Breast epithelium (tissue), 4 donors: Measurements from ENCODE around the gene HECTD1. TPM values are rescaled to one million over a fixed set of nuclear protein-coding genes. Genes with fewer than 3 reads are reported as not detected.
"Not testable (repeated sequence)": the region's sequence is repeated elsewhere in the genome, so short reads cannot be mapped to it uniquely, and the experiment has no call there.

Experiments used
- DNase-seq, 2 donors: peaks; one replicate each; pipeline ENCODE4 v3.0.0-alpha.2; 2019; ENCODE audit warnings: low spot score in 2 of 2
- H3K27ac ChIP-seq, 2 donors: fragments of 200-600 bp; sonication (generic) in 1 of 2; one replicate each; pipeline ENCODE4 v1.5.1; 2016 to 2019; ENCODE audit warnings: mild to moderate bottlenecking in 1 of 2
- H3K27me3 ChIP-seq, 2 donors: fragments of 200-600 bp; sonication (generic) in 1 of 2; one replicate each; pipeline versions ENCODE4 v1.5.1 to v1.6.0; 2017 to 2019; ENCODE audit warnings: control low read depth in 1 of 2, mild to moderate bottlenecking in 1 of 2
- H3K36me3 ChIP-seq: fragments of 200-600 bp; one replicate; pipeline ENCODE4 v1.5.1; 2019
- H3K4me1 ChIP-seq, 2 donors: fragments of 200-600 bp; sonication (generic); one replicate each; pipeline ENCODE4 v1.5.1; 2016 to 2019; ENCODE audit warnings: control low read depth in 1 of 2
- H3K4me3 ChIP-seq, 3 donors: fragments of 200-600 bp; sonication (generic); 1 replicate in 2 of 3; 2 replicates in 1 of 3; pipeline ENCODE4 v1.5.1; 2016 to 2019; ENCODE audit warnings: mild to moderate bottlenecking in 3 of 3, moderate library complexity in 2 of 3
- H3K9me3 ChIP-seq, 2 donors: fragments of 200-600 bp; sonication (generic) in 1 of 2; one replicate each; pipeline ENCODE4 v1.5.1; 2016 to 2019; ENCODE audit warnings: control low read depth in 1 of 2
- POLR2A ChIP-seq: fragments of 450-650 bp; IDR thresholded peaks from one replicate; pipeline ENCODE4 v1.6.1; 2016; ENCODE audit warnings: antibody characterized with exemption, mild to moderate bottlenecking, moderate library complexity
- POLR2AphosphoS5 ChIP-seq, 3 donors: sonication (generic); formaldehyde crosslinking; IDR thresholded peaks; one replicate each; pipeline ENCODE4 v1.6.1; 2017; ENCODE audit warnings: antibody characterized with exemption in 3 of 3
- intact Hi-C: fragments of 100-400 bp; cut with DNase I; formaldehyde crosslinking; loops from one replicate; pipeline ENCODE4 v1.15.1; 2023; ENCODE audit warnings: low total_unique reads
- total RNA-seq, 3 donors: library from RNA; depleted of rRNA; stranded (reverse); fragments of >200 nt; gene quantifications; one replicate each; pipeline ENCODE4 v1.1.0, GENCODE V29; 2016
- TF ChIP-seq, protein P1 (sequence below), 3 donors: fragments of 450-650 bp; IDR thresholded peaks; one replicate each; pipeline ENCODE4 v1.5.1; 2016 to 2017; ENCODE audit warnings: antibody characterized with exemption in 3 of 3, mild to moderate bottlenecking in 3 of 3, moderate library complexity in 3 of 3

Gene HECTD1
- total RNA-seq, 3 donors from 2014 or later = 242 to 276 (median 252) TPM

DNA sequence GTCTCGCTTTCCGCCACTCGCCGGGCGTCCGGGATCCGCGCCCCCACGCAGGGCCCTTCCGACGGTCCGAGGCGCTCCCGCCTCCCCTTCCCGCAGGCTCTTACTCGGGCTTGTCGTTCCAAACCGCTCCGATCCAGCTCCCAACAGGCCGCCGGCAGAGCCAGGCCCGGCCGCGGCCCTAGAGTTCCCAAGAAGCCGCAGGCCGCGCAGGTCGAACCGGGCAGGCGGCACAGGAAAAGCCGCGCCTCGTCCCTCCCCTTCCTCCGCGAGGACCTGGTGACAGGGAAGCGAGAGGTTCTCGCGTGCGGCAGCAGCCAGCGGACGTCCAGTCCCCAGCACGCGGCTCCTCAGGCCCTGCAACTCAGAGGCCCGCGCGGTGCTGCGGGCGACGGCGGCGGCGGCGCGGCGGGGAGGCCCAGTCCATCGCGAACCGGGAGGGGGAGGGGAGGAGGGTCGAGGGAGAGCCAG is 272 bp downstream of the HECTD1 start:
- DNase-seq = peak; percentile 74 to 80
- H3K4me1 ChIP-seq = peaks cover 0 to 2% of the 10 kb centered on the region in 2 donors
- no peaks in the 10 kb centered on the region for H3K9me3 ChIP-seq
- H3K27ac ChIP-seq = peak overlapping the region; percentile 99 to 100
- peak overlapping the region; percentile 91 to 94 (median 93) for H3K4me3 ChIP-seq
- intact Hi-C loops = no loop called here
- H3K36me3 ChIP-seq = no peaks in the 10 kb centered on the region
- no peaks in the 10 kb centered on the region for H3K27me3 ChIP-seq
- TF ChIP-seq, protein P1, sequence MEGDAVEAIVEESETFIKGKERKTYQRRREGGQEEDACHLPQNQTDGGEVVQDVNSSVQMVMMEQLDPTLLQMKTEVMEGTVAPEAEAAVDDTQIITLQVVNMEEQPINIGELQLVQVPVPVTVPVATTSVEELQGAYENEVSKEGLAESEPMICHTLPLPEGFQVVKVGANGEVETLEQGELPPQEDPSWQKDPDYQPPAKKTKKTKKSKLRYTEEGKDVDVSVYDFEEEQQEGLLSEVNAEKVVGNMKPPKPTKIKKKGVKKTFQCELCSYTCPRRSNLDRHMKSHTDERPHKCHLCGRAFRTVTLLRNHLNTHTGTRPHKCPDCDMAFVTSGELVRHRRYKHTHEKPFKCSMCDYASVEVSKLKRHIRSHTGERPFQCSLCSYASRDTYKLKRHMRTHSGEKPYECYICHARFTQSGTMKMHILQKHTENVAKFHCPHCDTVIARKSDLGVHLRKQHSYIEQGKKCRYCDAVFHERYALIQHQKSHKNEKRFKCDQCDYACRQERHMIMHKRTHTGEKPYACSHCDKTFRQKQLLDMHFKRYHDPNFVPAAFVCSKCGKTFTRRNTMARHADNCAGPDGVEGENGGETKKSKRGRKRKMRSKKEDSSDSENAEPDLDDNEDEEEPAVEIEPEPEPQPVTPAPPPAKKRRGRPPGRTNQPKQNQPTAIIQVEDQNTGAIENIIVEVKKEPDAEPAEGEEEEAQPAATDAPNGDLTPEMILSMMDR (IDR thresholded peaks at IDR 0.05) = no peak
- peak; percentile 57 for TF ChIP-seq POLR2A
- TF ChIP-seq POLR2AphosphoS5 (IDR thresholded peaks at IDR 0.05) = peak; percentile 49 to 61 (median 58)

DNA sequence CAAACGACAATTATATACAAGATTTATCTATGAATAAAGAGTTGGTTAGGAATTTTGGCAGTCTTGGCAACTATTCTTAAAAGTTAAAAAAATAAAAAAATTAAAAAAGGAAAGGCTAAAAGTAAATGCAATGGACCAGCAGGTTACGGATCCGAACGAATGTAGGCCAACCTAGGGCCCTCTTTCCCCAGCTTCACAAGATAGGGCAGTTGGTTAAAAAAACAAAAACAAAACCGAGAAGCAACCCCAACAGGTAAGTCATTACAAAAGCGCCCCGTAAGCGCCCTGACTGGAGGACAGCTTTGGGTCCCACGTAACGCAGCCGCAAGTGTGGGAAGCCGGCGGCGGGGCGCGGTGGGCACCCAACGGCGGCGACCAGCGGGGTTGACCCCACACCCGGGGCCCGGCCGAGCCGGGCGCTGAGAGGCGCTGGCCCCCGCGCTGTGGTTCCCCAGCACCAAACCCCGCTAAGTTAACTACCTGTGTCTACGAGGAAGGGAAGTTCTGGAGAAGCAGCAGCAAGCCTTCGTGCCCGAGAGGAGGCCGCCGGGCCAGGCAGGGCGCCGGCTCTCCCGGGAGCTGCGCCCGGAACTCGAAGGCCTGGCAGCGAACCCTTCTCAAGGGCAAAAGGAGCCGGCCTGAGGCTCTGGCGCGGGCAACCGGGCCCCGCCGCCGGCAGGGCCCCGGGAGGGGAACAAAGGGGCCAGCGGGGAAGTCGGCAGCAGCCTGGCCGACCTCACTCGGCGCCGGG is 882 bp downstream of the HECTD1 start:
- H3K36me3 ChIP-seq = no peaks in the 10 kb centered on the region
- peak overlapping the region; percentile 91 to 94 (median 93) for H3K4me3 ChIP-seq
- peak overlapping the region; percentile 99 to 100 for H3K27ac ChIP-seq
- intact Hi-C loops = no loop called here
- TF ChIP-seq, protein P1 (IDR thresholded peaks at IDR 0.05) = no peak
- peak in 1 of 2 donors; percentile 20 for DNase-seq
- H3K4me1 ChIP-seq = peaks cover 0 to 5% of the 10 kb centered on the region in 2 donors
- H3K9me3 ChIP-seq = no peaks in the 10 kb centered on the region
- no peaks in the 10 kb centered on the region for H3K27me3 ChIP-seq

DNA sequence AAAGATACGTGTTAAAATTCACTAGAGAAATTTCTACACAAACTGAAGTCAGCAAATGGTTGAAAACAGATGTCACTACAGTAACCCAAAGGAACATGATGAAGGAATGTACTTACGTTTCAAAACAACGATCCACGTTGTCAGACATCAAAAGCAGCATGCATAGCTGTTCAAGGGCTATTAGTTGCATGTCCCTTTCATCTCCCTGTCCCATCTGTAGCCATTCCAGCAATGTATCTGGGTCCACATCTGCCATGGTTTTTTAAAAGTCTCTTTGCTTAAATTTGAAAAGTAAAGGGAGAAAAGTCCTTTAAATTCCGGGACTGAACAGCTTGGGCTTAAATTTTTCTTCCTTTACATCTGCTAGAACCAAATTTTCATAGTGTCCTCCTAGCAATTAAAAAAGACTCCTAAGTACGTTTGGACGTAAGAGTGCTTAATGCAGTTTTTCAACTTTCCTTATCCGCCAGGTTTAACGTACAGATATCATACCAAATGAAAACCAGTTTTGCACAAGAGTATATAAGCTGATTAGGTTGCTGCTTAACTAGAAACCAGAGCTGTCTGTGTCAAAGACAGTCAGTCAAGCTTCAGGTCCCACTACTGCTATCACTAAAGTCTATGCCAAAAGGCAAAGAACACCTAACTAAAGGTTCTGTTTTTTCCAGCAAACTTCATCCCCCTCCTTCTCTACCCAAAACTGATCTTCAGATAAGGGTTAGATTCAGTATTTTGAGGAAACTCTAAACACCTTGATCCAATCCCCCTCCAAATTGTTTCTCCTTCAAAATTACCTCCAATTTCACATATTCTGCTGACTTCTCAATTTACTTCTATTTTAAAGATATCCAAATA is 1.7 kb downstream of the HECTD1 start:
- Histone ChIP-seq H3K4me3 (peak overlapping the region; percentile 91 to 94 (median 93)), H3K4me1 (peaks cover 0 to 5% of the 10 kb centered on the region in 2 donors), H3K27ac (peak overlapping the region; percentile 99 to 100), H3K27me3 (no peaks in the 10 kb centered on the region), H3K36me3 (no peaks in the 10 kb centered on the region), H3K9me3 (no peaks in the 10 kb centered on the region)
- DNase-seq = no peak
- TF ChIP-seq, protein P1 (IDR thresholded peaks at IDR 0.05) = no peak
- TF ChIP-seq POLR2A = no peak
- no peak for TF ChIP-seq POLR2AphosphoS5 (IDR thresholded peaks at IDR 0.05)
- intact Hi-C loops = no loop called here

DNA sequence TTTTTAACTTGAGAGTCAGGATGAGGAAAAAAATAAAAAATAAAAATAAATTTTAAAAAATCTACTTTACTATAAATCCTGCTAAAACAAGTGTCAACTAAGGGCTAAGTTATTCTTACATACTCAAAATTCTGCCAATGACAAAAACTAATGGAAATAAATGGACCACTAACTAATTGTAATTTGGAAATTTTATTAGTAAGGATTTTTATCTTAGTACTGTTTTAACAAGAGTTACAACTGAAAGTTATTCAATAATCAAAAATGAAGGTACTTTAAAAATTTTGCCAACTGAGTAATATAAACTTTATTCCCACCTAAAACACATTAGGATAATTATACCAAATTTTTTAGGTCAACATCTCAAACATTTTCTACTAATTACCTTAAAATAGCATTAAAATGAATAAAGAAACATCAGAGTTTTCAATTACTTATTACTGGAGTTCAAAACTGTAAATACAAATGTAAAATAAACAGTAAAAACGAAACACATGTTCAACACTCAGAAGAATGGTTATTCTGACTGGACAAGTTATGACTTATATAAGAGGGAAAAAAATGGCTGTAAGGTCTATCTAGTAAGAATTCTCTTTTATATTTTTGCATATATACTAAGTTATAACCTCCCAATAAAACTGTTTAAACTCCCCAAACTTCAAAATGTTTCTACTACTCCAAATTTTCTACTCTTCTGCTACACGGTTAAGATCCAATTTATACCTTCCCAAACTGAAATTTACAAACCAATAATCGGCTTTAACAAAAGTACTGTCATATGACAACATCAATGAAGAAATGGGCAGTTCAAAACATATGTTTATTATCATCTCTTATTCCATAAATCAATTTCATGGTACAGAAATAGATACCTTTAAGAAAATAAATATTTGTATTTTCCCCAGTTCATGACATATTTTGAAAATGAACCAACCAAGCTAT is 2.7 kb downstream of the HECTD1 start:
- no peaks in the 10 kb centered on the region for H3K36me3 ChIP-seq
- intact Hi-C loops = no loop called here
- no peak for DNase-seq
- TF ChIP-seq POLR2AphosphoS5 (IDR thresholded peaks at IDR 0.05) (no peak), POLR2A (no peak)
- TF ChIP-seq, protein P1 (IDR thresholded peaks at IDR 0.05) = no peak
- peaks cover 0 to 5% of the 10 kb centered on the region in 2 donors for H3K4me1 ChIP-seq
- H3K9me3 ChIP-seq = no peaks in the 10 kb centered on the region
- no peaks in the 10 kb centered on the region for H3K27me3 ChIP-seq
- H3K4me3 ChIP-seq = peak overlapping the region in 2 of 3 donors; percentile 93 to 94
- H3K27ac ChIP-seq = peak overlapping the region in 1 of 2 donors; percentile 46

DNA sequence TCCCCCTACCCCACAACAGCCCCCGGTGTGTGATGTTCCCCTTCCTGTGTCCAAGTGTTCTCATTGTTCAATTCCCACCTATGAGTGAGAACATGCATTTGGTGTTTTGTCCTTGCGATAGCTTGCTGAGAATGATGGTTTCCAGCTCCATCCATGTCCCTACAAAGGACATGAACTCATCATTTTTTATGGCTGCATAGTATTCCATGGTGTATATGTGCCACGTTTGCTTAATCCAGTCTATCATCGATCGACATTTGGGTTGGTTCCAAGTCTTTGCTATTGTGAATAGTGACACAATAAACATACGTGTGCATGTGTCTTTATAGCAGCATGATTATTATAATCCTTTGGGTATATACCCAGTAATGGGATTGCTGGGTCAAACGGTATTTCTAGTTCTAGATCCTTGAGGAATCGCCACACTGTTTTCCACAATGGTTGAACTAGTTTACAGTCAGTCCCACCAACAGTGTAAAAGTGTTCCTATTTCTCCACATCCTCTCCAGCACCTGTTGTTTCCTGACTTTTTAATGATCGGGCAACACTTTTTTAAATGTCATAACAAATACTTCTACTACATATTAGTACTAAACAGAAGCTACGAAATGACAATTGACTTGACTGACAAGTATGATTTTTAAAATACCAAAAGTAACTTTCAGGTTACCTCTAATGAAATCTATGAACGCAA is 3.5 kb downstream of the HECTD1 start:
- intact Hi-C loops, DNase-seq, H3K9me3 ChIP-seq, H3K27me3 ChIP-seq, H3K36me3 ChIP-seq, H3K4me1 ChIP-seq, H3K27ac ChIP-seq, H3K4me3 ChIP-seq: not testable (repeated sequence)
